Measurements from ENCODE around the gene HCRTR1.

DNA sequence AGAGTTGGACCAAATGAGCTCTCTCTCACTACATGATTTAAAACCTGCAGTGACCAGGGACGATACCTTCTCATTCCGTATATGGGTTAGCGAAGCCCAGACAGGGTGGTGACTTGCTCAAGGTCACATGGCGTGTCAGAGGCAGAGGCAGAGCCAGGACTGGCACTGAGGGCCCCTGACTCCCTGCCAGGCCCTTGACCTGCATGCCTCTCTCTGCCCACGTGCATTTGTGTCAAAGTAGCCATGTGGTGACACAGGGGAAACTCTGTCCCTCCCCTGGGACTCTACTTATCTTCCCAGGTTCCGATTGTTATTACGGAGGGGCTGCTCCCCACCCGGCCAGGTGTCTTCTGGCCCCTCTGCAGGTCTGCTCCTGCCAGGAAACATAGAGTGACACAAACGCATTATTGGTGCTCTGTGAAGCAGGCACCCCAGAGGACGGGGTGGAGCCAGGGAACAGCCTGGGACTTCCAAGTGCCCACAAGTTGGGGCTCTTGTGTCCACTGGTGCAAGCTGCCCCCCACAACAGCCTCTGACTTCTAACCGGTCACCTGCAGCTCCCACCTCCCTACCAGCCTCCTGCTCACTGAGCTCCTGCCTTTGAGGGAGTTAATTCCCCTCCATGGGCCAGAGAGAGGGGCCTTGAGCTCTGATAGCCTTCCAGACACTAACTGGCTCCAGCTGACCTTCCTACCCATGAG is 48.4 kb upstream of the HCRTR1 start:
- TF ChIP-seq, protein P1, sequence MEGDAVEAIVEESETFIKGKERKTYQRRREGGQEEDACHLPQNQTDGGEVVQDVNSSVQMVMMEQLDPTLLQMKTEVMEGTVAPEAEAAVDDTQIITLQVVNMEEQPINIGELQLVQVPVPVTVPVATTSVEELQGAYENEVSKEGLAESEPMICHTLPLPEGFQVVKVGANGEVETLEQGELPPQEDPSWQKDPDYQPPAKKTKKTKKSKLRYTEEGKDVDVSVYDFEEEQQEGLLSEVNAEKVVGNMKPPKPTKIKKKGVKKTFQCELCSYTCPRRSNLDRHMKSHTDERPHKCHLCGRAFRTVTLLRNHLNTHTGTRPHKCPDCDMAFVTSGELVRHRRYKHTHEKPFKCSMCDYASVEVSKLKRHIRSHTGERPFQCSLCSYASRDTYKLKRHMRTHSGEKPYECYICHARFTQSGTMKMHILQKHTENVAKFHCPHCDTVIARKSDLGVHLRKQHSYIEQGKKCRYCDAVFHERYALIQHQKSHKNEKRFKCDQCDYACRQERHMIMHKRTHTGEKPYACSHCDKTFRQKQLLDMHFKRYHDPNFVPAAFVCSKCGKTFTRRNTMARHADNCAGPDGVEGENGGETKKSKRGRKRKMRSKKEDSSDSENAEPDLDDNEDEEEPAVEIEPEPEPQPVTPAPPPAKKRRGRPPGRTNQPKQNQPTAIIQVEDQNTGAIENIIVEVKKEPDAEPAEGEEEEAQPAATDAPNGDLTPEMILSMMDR (IDR thresholded peaks at IDR 0.05) = no peak
- no peak for TF ChIP-seq POLR2A (IDR thresholded peaks at IDR 0.05)
